HepG2 (cell line): Measurements from ENCODE around the gene ERVH48-1. TPM values are rescaled to one million over a fixed set of nuclear protein-coding genes. Genes with fewer than 3 reads are reported as not detected.

Experiments
- ATAC-seq: fragments of 200-7000 bp; cut with Tn5 transposase; 3 replicates; pipeline ENCODE4 v1.9.1; 2020; ENCODE audit warnings: mild to moderate bottlenecking, moderate library complexity
- BruUV-seq: library from RNA; stranded (reverse); fragments of 400-500 nt; replicated peaks from 2 replicates; lab custom pipeline; 2021; lab: Mats Ljungman, UMichigan
- CTCF ChIA-PET: fragments of 300-600 bp; formaldehyde crosslinking; extraction: SDS; loops from one replicate; lab custom pipeline; 2021; ENCODE audit warnings: low total read pairs, inconsistent platforms, low intra/inter-chr PET ratio; lab: Yijun Ruan, JAX
- POLR2A ChIA-PET: fragments of 350-600 bp; sonication (Branson Sonifier 250); formaldehyde crosslinking; loops from one replicate; lab custom pipeline; 2020; ENCODE audit warnings: antibody characterized with exemption, inconsistent platforms; lab: Yijun Ruan, JAX
- DNase-seq: peaks from one replicate; pipeline ENCODE4 v3.0.0-alpha.2; 2015; ENCODE audit warnings: low spot score
- FAIRE-seq: peaks from 3 replicates; lab custom pipeline; 2011; peaks lifted over from hg19 to GRCh38; lab: Jason Lieb, UNC
- H2AFZ ChIP-seq: one replicate; pipeline ENCODE4 v1.6.1; 2011; ENCODE audit warnings: low read length, inconsistent platforms
- H3K27ac ChIP-seq: fragments of 300-600 bp; 3 replicates; pipeline ENCODE4 v1.8.0; 2011; ENCODE audit warnings: mixed run types, mild to moderate bottlenecking, mixed read lengths, low read length, inconsistent platforms; ENCODE audit not compliant: insufficient read depth; ENCODE audit errors: extremely low read length
- H3K27me3 ChIP-seq, 2 experiments: fragments of 200-600 bp in 1 of 2; 2 replicates in 1 of 2; 3 replicates in 1 of 2; pipeline versions ENCODE4 v1.6.0 to v1.8.0; 2011; ENCODE audit warnings: low read length in 2 of 2, mild to moderate bottlenecking in 2 of 2, moderate library complexity in 2 of 2, inconsistent platforms in 1 of 2; ENCODE audit not compliant: insufficient read depth in 2 of 2, control insufficient read depth in 1 of 2
- H3K36me3 ChIP-seq, 2 experiments: fragments of 200-600 bp in 1 of 2; replicated peaks in 1 of 2; 2 replicates in 1 of 2; 3 replicates in 1 of 2; pipeline versions ENCODE4 v1.5.1 to v1.8.0; 2011; ENCODE audit warnings: low read length in 2 of 2, inconsistent platforms in 1 of 2; ENCODE audit not compliant: insufficient read depth in 2 of 2, control insufficient read depth in 1 of 2
- H3K4me1 ChIP-seq: 2 replicates; pipeline ENCODE4 v1.5.1; 2012; ENCODE audit warnings: low read length, inconsistent platforms; ENCODE audit not compliant: insufficient read depth
- H3K4me2 ChIP-seq: 2 replicates; pipeline ENCODE4 v1.6.0; 2011; ENCODE audit warnings: low read depth, low read length, inconsistent platforms
- H3K4me3 ChIP-seq, 3 experiments: fragments of 200-600 bp in 1 of 3; sonication (generic), shearing (Covaris generic) in 1 of 3; replicated peaks in 1 of 3; 2 replicates each; pipeline ENCODE4 v1.5.1; 2011 to 2016; ENCODE audit warnings: low read length in 3 of 3, inconsistent platforms in 2 of 3, low read depth in 2 of 3, mild to moderate bottlenecking in 2 of 3, control low read depth in 1 of 3, mixed read lengths in 1 of 3; ENCODE audit not compliant: insufficient read depth in 1 of 3
- H3K79me2 ChIP-seq: one replicate; pipeline ENCODE4 v1.6.1; 2011; ENCODE audit warnings: low read length, inconsistent platforms; ENCODE audit not compliant: insufficient read depth
- H3K9ac ChIP-seq: 2 replicates; pipeline ENCODE4 v1.6.0; 2011; ENCODE audit warnings: mild to moderate bottlenecking, low read depth, low read length, inconsistent platforms; ENCODE audit not compliant: insufficient read depth
- H3K9me3 ChIP-seq: 2 replicates; pipeline ENCODE4 v1.5.1; 2012; ENCODE audit warnings: mild to moderate bottlenecking, low read length
- H4K20me1 ChIP-seq: 2 replicates; pipeline ENCODE4 v1.6.0; 2011; ENCODE audit warnings: inconsistent platforms, mild to moderate bottlenecking, low read length, moderate library complexity; ENCODE audit not compliant: insufficient read depth
- AGO2 ChIP-seq: fragments of 200-400 bp; formaldehyde crosslinking; optimal IDR thresholded peaks from 2 replicates; pipeline ENCODE3; 2017; ENCODE audit warnings: mild to moderate bottlenecking, low read depth, low read length, moderate library complexity
- ARID2 ChIP-seq: sonication (generic); formaldehyde crosslinking; IDR thresholded peaks from 2 replicates; pipeline ENCODE4 v1.8.1; 2022; ENCODE audit warnings: mild to moderate bottlenecking, missing genetic modification reagents, borderline replicate concordance
- ARID3A ChIP-seq: IDR thresholded peaks from 2 replicates; pipeline ENCODE4 v1.6.1; 2012; ENCODE audit warnings: low read depth, low read length, improper control_type of control experiment
- ASH2L ChIP-seq: fragments of 300-600, 200-600 bp; sonication (generic); IDR thresholded peaks from 2 replicates; pipeline ENCODE4 v1.7.0; 2017; ENCODE audit warnings: low read depth, mild to moderate bottlenecking, moderate library complexity, mixed read lengths, low read length; ENCODE audit not compliant: insufficient read length
- DR1 ChIP-seq: sonication (generic); formaldehyde crosslinking; IDR thresholded peaks from 2 replicates; pipeline ENCODE4 v1.8.0; 2021; ENCODE audit warnings: mild to moderate bottlenecking, missing genetic modification reagents, inconsistent platforms
- GZF1 ChIP-seq: sonication (generic); formaldehyde crosslinking; IDR thresholded peaks from 2 replicates; pipeline ENCODE4 v1.5.1; 2020; ENCODE audit warnings: mild to moderate bottlenecking, missing genetic modification reagents
- HBP1 ChIP-seq: IDR thresholded peaks from 2 replicates; pipeline ENCODE4 v1.6.1; 2016; ENCODE audit warnings: low read depth, control low read depth
- HMGA1 ChIP-seq: sonication (generic); formaldehyde crosslinking; conservative IDR thresholded peaks from 2 replicates; pipeline ENCODE4 v1.4.0; 2020; ENCODE audit warnings: missing genetic modification reagents
- MAFG ChIP-seq: sonication (generic); formaldehyde crosslinking; IDR thresholded peaks from 2 replicates; pipeline ENCODE4 v1.5.1; 2020; ENCODE audit warnings: mild to moderate bottlenecking, missing genetic modification reagents
- MBNL3 ChIP-seq: fragments of 250-450 bp; sonication (Bioruptor Pico); conservative IDR thresholded peaks from 2 replicates; pipeline ENCODE4 v1.8.0; 2022; ENCODE audit warnings: mild to moderate bottlenecking, inconsistent platforms
- ZC3H13 ChIP-seq: sonication (generic); formaldehyde crosslinking; IDR thresholded peaks from 2 replicates; pipeline ENCODE4 v1.8.1; 2023; ENCODE audit warnings: mild to moderate bottlenecking, missing genetic modification reagents, moderate library complexity
- ZFYVE20 ChIP-seq: sonication (generic); formaldehyde crosslinking; IDR thresholded peaks from 2 replicates; pipeline ENCODE4 v1.8.0; 2023; ENCODE audit warnings: low read depth, mild to moderate bottlenecking, moderate library complexity, missing genetic modification reagents, borderline replicate concordance
- ZNF576 ChIP-seq: sonication (generic); formaldehyde crosslinking; IDR thresholded peaks from 2 replicates; pipeline ENCODE4 v1.4.0; 2020; ENCODE audit warnings: mild to moderate bottlenecking, missing genetic modification reagents
- WGBS: methylation state at CpG from one replicate; pipeline ENCODE4 v1.1.6; 2017; ENCODE audit warnings: low lambda C conversion rate; 5-methylcytosine and 5-hydroxymethylcytosine counted together
- in situ Hi-C: cut with HindIII; loops from 2 replicates; pipeline ENCODE4 v1.10.0; 2017; ENCODE audit warnings: low pct_unique_long_range_greater_than_20kb; ENCODE audit not compliant: extremely low pct_ligation_motif_present
- intact Hi-C: fragments of 100-400 bp; cut with micrococcal nuclease; formaldehyde crosslinking; loops from one replicate; pipeline ENCODE4 v1.10.0; 2022; ENCODE audit not compliant: unreplicated experiment
- polyA plus RNA-seq, 8 experiments: library from polyadenylated mRNA; depleted of rRNA in 3 of 8; stranded (reverse) in 7 of 8; unstranded in 1 of 8; fragments of >200 nt; fragmentation: Illumina TruSeq in 4 of 8; extraction: Trizol in 4 of 8; gene quantifications; 2 replicates each; pipeline versions ENCODE4 v1.2.1 to v1.2.3, GENCODE V29; 2011 to 2016; ENCODE audit warnings: low read depth in 4 of 8, missing spikeins in 1 of 8, mixed read lengths in 1 of 8; ENCODE audit not compliant: insufficient read depth in 1 of 8
- total RNA-seq, 5 experiments: library from RNA; depleted of rRNA; stranded (reverse); fragments of >200 nt; fragmentation: Illumina TruSeq; extraction: Trizol; gene quantifications; 2 replicates each; pipeline ENCODE4 v1.2.3, GENCODE V29; 2016; ENCODE audit warnings: low read depth in 1 of 5
- TF ChIP-seq, protein P1 (sequence below): sonication (generic); formaldehyde crosslinking; IDR thresholded peaks from 2 replicates; pipeline ENCODE4 v1.4.0; 2020; ENCODE audit warnings: mild to moderate bottlenecking, missing genetic modification reagents, borderline replicate concordance

Gene ERVH48-1
- total and polyA plus RNA-seq, 2 of the 13 experiments (the other 11 are each of a cell fraction or from before 2014, with no cell fraction given) = 1.8 TPM; not detected in 1

DNA sequence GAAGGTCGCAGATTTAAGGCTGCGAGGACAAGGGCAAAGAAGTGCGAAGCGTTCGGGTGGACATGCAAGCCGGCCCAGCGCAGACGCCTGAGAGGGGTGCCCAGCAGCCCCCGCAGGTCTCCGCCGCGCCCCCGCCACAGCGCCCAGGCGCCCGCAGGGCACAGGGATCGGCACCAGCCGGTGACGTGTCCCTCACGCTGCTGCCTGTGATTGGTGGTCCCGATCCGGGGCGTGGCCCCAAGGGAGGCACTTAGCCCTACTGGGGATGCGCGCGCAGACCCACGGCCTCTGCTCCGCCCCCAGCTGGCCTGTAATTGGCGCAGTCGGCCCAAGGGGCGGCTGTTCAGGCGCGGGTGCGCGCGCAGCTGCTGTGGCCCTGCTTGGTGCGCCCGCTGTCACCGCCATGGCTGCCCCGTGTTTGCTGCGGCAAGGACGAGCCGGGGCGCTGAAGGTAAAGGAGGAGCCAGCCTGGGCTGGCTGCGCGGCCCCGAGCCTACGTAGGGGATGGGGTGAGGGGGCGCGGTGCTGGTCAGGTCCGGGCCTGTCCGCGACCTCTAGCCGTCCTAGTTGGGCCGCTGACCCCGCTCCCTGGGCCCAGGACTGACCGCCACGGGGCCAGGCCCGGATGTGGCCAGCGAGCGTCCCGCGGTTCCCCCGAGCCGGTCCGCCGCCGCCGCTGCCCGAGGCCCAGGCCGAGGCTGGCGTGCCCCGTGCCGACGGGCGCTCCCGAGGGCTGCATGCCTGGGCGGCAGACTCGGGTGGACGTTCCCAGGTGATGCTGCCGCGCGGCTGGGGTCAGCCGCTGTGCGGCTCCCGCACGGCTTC, 32.3 kb downstream of the ERVH48-1 start, which contains the start of gene NDUFV3:
TSS of gene NDUFV3 (plus strand) at position 379 of the 825 bp plus-strand sequence. CDS start at position 404, 25 bp downstream.
- BruUV-seq = TSS peak; percentile 85
- ChIA-PET POLR2A (interaction anchor here (0.7 to 2.6 kb wide), 11 partner anchors 13 to 160 kb away, joined by 3 to 26 read pairs (median 6); partner anchors contain the start of gene PKNOX1), CTCF (no interaction called here)
- Histone ChIP-seq H3K27ac (peak within 1 kb of the TSS; percentile 88), H3K4me2 (peak within 1 kb of the TSS; percentile 76), H3K4me3 (peak within 1 kb of the TSS; percentile 89 to 99 (median 94)), H4K20me1 (no peaks in the 10 kb centered on the region), H3K27me3 (no peaks in the 10 kb centered on the region; a peak in 1 of 5 replicates), H3K9ac (peak within 1 kb of the TSS; percentile 93), H3K4me1 (peaks cover 18% of the 10 kb centered on the region), H2AFZ (no peak within 1 kb of the TSS), H3K36me3 (peaks cover 0 to 9% of the 10 kb centered on the region in 2 experiments; a peak in 4 of 5 replicates), H3K9me3 (no peaks in the 10 kb centered on the region), H3K79me2 (peaks cover 13% of the 10 kb centered on the region)
- intact Hi-C loops (loop anchor here (1.0 kb wide), 1 partner anchor 14 kb away; the partner anchor contains the start of gene WDR4), in situ Hi-C loops (no loop called here)
- WGBS = 0% methylated on average over 1 of the region's 87 CpGs
- DNase-seq (peak; percentile 96), ATAC-seq (peak; percentile 96), FAIRE-seq (peak; percentile 82)
- TF ChIP-seq ARID2 = no peak
- no peak for TF ChIP-seq HMGA1 (CRISPR knock-in tag)
- TF ChIP-seq ZC3H13 (CRISPR knock-in tag) = 0 out of 2 replicates have a peak, but pooled peaks have one; percentile 51
- TF ChIP-seq ARID3A = no peak
- TF ChIP-seq DR1 = peak; percentile 85
- 0 out of 2 replicates have a peak, but pooled peaks have one; percentile 26 for TF ChIP-seq ZFYVE20 (CRISPR knock-in tag)
- TF ChIP-seq, protein P1, sequence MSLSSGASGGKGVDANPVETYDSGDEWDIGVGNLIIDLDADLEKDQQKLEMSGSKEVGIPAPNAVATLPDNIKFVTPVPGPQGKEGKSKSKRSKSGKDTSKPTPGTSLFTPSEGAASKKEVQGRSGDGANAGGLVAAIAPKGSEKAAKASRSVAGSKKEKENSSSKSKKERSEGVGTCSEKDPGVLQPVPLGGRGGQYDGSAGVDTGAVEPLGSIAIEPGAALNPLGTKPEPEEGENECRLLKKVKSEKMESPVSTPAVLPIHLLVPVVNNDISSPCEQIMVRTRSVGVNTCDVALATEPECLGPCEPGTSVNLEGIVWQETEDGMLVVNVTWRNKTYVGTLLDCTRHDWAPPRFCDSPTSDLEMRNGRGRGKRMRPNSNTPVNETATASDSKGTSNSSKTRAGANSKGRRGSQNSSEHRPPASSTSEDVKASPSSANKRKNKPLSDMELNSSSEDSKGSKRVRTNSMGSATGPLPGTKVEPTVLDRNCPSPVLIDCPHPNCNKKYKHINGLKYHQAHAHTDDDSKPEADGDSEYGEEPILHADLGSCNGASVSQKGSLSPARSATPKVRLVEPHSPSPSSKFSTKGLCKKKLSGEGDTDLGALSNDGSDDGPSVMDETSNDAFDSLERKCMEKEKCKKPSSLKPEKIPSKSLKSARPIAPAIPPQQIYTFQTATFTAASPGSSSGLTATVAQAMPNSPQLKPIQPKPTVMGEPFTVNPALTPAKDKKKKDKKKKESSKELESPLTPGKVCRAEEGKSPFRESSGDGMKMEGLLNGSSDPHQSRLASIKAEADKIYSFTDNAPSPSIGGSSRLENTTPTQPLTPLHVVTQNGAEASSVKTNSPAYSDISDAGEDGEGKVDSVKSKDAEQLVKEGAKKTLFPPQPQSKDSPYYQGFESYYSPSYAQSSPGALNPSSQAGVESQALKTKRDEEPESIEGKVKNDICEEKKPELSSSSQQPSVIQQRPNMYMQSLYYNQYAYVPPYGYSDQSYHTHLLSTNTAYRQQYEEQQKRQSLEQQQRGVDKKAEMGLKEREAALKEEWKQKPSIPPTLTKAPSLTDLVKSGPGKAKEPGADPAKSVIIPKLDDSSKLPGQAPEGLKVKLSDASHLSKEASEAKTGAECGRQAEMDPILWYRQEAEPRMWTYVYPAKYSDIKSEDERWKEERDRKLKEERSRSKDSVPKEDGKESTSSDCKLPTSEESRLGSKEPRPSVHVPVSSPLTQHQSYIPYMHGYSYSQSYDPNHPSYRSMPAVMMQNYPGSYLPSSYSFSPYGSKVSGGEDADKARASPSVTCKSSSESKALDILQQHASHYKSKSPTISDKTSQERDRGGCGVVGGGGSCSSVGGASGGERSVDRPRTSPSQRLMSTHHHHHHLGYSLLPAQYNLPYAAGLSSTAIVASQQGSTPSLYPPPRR (CRISPR knock-in tag) = 0 out of 2 replicates have a peak, but pooled peaks have one; percentile 39
- no peak for TF ChIP-seq MAFG (CRISPR knock-in tag)
- TF ChIP-seq ZNF576 = no peak
- 0 out of 2 replicates have a peak, but pooled peaks have one; percentile 12 for TF ChIP-seq HBP1
- TF ChIP-seq ASH2L = no peak
- no peak for TF ChIP-seq GZF1 (CRISPR knock-in tag)
- peak; percentile 74 for TF ChIP-seq AGO2
- TF ChIP-seq MBNL3 (CRISPR knock-in tag) = no peak
